Islet precursor cell (in vitro differentiated cells): ENCODE measurements around the gene FGF18.

Source experiments
- DNase-seq: peaks from one replicate; pipeline ENCODE4 v3.0.0-alpha.2; 2018

Gene FGF18

GRCh38 chr5:171424726-171425125 is 5.3 kb downstream of the FGF18 start:
- DNase-seq, result peak; percentile 75

- no peak for DNase-seq
These were observed 6.3 kb downstream of the FGF18 start for GRCh38 chr5:171425596-171426244.

GRCh38 chr5:171426266-171426665 is 6.8 kb downstream of the FGF18 start:
- peak; percentile 46 for DNase-seq

- DNase-seq, result no peak
These were observed 7.2 kb downstream of the FGF18 start for GRCh38 chr5:171426680-171427079.

GRCh38 chr5:171427318-171428167 is 8.1 kb downstream of the FGF18 start:
- DNase-seq, result no peak

- no peak for DNase-seq
These were observed 8.8 kb downstream of the FGF18 start for GRCh38 chr5:171428168-171428696.

GRCh38 chr5:171428809-171429542 is 9.5 kb downstream of the FGF18 start:
- peak; percentile 38 for DNase-seq

- DNase-seq, result no peak
These were observed 10.1 kb downstream of the FGF18 start for GRCh38 chr5:171429543-171429910.

- peak; percentile 28 for DNase-seq
These were observed 11.9 kb downstream of the FGF18 start for GRCh38 chr5:171431251-171431777.

- DNase-seq, result no peak
These were observed 12.6 kb downstream of the FGF18 start for GRCh38 chr5:171432076-171432475.

- DNase-seq, result peak; percentile 47
These were observed 13.3 kb downstream of the FGF18 start for GRCh38 chr5:171432583-171433351.

GRCh38 chr5:171433352-171433698 is 13.9 kb downstream of the FGF18 start:
- peak; percentile 61 for DNase-seq

- peak; percentile 51 for DNase-seq
These were observed 14.7 kb downstream of the FGF18 start for GRCh38 chr5:171433982-171434676.

- DNase-seq, result no peak
These were observed 15.4 kb downstream of the FGF18 start for GRCh38 chr5:171434874-171435273.

- peak; percentile 34 for DNase-seq
These were observed 16.5 kb downstream of the FGF18 start for GRCh38 chr5:171435908-171436307.

- DNase-seq, result peak; percentile 46
These were observed 17.4 kb downstream of the FGF18 start for GRCh38 chr5:171436804-171437285.

- DNase-seq, result no peak
These were observed 17.9 kb downstream of the FGF18 start for GRCh38 chr5:171437286-171437821.

GRCh38 chr5:171438738-171439137 is 19.3 kb downstream of the FGF18 start:
- no peak for DNase-seq

- DNase-seq, result no peak
These were observed 21.9 kb downstream of the FGF18 start for GRCh38 chr5:171441246-171441791.

GRCh38 chr5:171442287-171443042 is 23.0 kb downstream of the FGF18 start:
- DNase-seq, result no peak
